Activated CD4-positive, alpha-beta T cell treated with anti-CD3 and anti-CD28 coated beads for 4 hours (primary cell): ENCODE data around the gene CAPN10.

Experiments used
- DNase-seq, 2 donors: peaks; one replicate each; pipeline ENCODE4 v3.0.0-alpha.2; 2020

CAPN10 gene

DNA sequence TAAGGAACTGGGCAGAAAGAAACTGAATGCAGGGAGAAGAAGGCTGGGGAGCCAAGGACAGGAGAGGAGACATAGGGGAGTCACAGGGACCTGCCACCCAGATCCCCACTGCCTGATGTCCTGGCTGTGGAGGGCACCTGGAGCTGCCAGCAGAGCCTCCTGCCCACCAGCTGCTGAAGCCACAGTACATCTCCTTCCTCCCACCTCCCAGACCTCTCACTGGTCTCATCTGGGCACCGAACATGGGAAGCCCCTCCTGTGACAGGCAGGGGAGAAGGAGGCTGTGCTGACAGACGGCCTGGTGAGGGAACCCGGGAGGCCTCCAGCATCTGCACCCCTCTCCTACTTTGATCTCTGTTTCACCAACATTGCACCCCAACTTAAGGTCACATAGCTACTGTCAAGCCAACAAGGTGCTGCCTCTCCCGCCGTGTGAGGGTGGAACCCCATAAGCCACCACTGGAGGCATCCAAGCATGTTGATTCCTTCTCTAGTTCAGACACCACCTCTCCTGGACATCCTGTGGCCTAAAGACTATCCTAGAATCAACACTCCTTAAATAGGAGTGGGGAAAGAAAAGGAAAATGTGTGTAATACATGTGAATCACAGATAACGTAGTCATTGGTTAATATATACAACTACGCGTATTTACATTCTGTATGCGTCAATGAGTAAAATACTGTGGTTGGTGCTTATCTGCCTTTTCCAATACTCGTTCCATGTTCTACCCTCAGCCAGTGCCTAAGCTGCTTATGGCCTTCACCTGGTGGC lies 21.8 kb upstream of the CAPN10 start:
- DNase-seq: no peak

DNA sequence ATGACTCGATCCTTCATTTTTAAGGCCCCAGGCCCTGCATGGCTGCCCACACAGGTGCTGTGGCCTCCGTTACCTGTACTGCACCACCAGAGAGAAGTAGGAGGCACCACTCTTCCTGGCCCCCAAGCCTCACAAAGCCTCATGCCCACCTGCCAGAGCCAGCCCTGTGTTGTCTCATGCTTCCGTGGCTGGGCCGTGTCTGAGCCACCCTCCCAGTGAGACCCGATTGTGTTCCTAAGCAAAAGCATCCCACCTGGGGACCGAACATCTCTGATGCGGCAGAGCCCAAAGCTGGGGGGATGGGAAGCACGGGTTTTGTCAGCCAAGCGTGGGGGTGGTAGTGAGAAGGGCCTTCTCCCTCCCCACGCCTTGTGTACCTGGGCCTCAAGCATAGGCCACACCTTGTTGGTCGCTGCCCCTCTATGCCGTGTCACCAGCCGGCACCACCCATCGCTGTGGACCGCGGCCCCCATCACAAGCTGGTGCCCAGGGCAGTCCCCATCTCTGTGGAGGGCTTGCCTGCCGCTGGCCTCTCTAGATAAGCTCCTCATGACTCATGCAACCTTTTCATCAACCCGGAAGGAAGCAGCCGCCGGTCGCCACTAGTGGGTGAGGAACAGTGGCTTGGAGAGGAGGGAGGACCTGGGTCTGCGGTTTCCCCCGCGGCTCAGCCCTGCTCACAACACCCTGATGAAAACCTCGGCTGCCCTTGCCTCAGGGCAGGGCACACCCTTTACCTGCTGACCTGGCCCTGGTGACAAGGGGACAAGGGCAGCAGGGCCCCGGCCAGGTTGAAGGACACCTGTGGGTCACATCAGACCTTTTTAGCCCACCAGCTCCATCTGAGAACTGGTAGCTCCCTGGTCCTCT lies 21.0 kb upstream of the CAPN10 start:
- peak; percentile 84 to 91 for DNase-seq

DNA sequence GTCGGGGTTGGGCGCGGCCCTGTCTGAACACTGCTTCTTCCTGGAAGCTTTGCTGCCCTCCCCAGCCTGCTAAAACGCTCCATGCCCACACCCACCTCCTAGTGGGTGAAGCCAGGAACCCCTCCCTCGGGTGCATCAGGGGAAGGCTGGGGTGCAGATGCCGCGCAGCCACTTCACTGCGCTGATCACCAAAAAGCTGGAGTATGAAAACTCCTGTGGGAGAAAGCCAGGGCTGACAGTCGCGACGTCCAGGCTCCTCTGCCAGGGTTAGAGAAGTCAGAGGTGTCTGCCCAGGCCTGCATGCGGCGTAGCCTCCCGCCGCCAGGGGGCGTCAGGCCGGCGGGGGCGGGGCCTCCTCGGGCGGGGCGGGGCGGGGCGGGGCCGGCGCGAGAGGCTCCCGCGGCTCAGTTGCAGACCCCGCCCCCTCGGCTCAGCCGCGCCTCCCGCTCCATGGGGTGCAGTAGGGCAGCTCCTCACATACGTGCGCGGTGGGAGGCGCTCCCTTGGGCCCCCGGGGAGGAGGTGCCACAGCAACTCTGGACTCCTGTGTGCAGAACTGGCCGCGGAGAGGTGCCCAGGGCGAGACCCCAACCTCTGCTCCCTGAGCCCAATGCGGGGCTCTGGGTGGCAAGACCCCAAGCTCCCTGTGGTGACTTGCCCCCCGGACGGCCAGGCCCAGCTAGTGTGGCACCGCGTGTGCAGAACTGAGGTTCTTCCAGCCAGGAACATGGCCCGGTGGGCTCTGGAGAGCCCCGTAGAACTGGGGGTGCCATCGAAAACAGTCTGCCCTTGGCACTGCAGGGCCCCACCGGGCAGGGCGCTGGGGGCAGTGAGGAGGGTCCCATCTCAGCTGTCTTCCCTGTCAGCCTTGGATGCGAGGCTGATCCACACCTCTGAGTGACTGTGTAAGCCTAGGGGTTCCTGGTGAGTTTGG lies 20.1 kb upstream of the CAPN10 start:
- peak; percentile 94 to 95 for DNase-seq

- DNase-seq: peak; percentile 39 to 42
Observed at GRCh38 chr2:240567137-240567871, 19.2 kb upstream of the CAPN10 start.

- DNase-seq: peak; percentile 42 to 49
Observed at GRCh38 chr2:240567872-240568677, 18.5 kb upstream of the CAPN10 start, which contains the start of gene RNPEPL1. Gene RNPEPL1, plus strand, starts transcription at chr2:240568484. Its CDS starts 103 bp downstream, at chr2:240568587.

- peak; percentile 54 to 59 for DNase-seq
Observed at GRCh38 chr2:240568678-240569522, 17.6 kb upstream of the CAPN10 start.

DNA sequence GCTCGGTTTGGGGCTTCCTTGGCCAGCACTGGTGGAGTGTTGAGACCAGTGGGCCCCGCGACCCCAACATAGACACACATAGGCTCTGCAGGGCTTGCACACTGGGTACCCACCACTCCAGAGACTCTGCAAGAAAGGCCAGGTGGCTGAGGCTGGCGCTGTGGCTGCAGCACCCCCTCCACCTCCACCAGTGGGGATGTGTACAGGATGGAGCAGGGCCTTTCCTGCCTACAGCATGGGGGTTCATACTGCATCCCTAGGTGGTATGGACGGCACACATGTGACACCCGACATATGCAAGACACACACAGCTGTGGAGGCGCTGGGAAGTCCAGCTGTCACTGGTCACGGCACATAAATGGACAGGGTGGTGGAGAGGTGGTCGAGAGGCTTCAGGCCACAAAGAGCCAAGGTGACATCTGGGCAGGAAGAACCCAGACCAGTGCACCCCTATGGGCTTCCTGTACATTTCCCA lies 17.0 kb upstream of the CAPN10 start:
- DNase-seq: no peak

DNA sequence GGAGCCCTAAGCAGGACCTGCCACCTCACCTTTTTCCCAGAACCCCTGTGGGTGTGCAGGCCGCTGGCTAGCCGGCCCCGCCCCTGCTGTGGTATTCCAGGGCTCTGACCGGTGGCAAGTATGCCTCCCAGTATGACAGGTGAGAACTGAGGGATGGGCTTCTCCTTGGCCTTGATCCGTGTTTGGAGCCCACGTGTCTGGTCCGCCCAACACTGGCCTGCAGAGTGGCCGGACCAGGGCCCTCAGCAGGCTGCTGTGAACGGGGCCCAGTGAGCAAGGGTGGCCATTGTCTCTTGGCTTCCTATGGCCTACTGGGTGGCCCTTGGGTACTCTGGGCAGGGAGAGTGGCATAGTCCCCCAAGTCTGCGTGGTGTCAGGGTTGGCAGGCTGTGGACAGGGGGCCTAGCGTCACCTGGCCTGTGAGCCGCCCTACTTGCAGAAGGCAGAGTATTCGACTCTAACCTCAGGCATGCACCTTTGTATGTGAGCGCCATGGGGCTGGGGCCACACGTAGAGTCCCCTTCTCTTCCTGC lies 16.5 kb upstream of the CAPN10 start:
- DNase-seq: no peak

DNA sequence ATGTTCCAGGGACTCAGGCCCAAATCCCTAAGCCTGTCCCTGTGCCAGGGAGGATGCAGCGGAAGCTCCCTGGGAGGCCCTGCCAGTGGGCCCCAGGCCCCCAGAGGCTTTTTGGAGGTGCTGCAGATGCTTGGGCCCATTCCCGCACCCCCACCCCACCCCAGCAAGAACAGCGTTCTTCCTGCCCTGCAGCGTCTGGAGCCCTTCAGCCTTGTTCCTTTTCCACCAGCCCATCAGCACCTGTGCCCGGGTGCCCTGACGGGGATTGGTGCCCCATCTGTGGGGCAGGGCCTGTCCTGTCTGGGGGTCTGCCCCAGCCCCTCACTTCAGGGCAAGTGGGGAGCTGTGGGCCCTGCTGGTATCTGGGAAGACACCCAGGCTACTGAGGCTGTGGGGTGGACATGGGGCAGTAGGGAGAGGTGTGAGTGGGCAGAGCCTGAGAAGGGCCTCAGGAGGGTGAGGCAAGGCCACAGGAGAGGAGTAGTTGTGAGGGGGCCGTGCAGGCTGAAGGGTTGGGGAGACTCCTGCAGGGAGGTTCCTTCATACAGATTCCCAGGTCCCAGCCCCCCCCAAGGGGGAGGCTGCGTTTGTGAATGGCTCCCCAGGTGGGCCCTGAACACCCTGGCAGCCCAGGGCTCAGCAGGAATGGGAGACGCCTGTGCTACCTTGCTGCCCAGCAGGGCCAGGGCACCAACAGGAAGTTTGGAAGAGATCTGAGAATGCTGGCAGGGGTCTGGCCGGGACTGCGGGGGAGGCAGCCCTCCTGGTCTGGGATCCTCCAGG lies 15.8 kb upstream of the CAPN10 start:
- DNase-seq: no peak

DNA sequence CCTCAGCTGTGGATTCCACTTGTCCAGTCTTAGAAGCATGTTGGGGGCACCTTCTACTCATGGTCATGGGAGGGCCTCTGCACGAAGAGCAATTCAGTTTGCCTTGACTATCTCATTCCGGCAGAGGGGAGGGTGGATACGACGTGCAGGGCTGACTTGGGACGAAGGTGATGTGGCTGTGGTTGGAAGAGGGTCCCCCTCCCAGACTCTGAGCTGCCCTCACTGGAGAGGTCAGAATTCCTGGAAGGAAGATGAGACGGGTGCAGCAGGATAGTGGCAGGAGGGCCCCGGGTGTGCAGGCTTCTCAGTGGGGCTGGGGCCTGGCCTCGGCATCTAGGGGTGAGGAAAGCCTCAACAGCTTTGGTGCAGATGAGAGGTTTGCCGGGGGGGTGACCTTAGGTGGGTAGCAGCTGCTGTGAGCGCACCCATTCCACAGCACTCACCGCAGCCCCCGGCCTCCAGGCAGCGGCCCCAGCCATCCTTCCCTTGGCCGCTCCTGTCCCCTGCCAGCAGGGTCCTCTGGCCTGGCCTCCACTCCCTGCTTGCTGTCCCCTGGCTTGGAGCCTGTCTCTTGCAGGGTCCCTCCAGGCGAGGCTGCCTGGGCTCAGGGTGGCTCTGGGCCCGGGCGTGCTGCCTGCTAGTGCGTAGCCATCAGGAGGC lies 15.1 kb upstream of the CAPN10 start:
- no peak for DNase-seq

DNA sequence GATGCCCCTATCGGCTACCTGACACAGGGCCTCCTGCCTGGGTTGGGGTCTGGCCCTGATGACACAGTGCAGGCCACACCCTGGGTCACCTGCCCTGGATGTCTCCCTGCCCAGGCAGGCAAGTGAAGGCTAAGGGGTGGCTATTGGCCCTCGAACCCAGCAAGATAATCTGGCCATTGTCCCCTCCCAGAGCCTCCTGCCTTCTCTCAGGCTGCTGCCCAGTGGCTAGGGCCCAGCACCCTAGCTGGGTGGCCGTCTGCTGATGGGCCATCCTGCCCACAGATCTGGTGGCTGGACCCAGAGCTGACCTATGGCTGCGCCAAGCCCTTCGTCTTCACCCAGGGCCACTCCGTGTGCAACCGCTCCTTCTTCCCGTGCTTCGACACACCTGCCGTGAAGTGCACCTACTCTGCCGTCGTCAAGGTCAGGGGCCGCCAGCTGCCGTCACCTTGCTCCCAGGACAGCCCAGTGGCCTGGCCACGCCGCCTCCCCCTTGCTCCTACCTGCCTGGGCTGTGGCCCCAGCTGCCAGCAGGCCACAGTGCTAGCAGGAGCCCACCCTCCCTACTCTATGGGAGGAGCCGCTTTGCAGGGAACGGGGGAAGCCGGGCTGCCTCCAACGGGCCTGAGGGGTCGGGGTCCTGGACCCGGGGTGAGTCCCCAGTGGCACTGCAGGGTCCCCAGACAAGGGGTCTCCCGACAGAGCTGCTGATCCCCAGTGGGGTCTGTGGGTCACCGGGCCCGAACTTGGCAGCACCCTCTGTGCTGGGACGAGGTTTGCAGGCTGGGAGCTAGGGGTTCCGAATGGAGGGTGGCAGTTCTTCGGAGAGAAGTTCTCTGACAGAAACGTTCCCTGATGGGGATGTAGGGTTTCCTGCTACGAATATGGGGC lies 14.1 kb upstream of the CAPN10 start:
- DNase-seq: no peak

DNA sequence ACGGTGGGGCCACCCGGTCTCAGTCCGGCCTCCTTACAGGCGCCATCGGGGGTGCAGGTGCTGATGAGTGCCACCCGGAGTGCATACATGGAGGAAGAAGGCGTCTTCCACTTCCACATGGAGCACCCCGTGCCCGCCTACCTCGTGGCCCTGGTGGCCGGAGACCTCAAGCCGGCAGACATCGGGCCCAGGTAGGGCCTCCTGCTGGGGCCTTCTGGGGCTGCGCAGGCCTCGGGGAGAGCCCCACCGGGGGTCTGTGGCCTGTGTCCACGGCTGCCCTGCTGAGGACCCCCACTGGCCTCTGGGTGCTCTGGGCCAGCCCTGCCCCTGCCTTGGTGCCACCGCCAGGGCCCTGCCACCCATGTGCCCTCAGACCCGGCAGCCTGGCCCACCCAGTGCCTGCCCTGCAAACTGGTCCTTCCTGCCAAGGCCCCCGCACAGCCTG lies 13.4 kb upstream of the CAPN10 start:
- DNase-seq: no peak

- no peak for DNase-seq
Observed at GRCh38 chr2:240573516-240574385, 12.8 kb upstream of the CAPN10 start.

DNA sequence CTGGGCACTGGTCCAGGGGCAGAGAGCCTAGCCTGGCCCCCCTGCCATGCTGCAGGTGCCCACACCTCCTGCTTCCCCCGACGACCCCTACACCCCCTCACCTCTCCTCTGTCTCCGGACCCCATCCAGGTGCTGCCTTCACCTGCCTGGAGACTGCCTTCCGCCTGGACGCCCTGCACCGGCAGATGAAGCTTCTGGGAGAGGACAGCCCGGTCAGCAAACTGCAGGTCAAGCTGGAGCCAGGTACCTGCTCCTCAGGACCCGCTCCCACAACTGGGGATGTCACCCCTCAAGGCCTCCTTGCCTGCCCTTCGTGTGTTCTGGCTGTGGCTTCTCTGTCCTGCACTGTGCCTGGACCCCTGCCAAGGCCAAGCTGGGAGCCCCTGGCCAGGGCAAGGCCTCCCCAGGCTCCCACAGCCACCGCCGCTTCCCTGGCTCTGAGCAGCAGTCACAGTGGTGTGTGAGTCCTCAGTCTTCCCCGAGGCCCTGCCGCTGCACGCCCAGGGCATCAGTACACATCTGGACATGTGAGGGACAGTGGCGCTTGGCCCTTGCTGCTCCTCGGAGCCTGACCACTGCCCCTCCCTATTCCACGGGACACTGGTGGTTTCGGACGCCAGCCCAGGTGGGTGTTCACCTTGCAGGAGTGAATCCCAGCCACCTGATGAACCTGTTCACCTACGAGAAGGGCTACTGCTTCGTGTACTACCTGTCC lies 12.0 kb upstream of the CAPN10 start:
- no peak for DNase-seq
